K562 (cell line): ENCODE measurements around the gene ANAPC4. TPM values are rescaled to one million over a fixed set of nuclear protein-coding genes. Genes with fewer than 3 reads are reported as not detected.

Experiments used
- ATAC-seq: fragments of 200-7000 bp; cut with Tn5 transposase; 3 replicates; pipeline ENCODE4 v1.9.1; 2020; ENCODE audit warnings: moderate library complexity
- BruUV-seq: library from RNA; stranded (reverse); fragments of 400-500 nt; replicated peaks from 2 replicates; lab custom pipeline; 2021; lab: Mats Ljungman, UMichigan
- CTCF ChIA-PET: fragments of 300-600 bp; formaldehyde crosslinking; extraction: SDS; loops from one replicate; lab custom pipeline; 2021; ENCODE audit warnings: low intra/inter-chr PET ratio; lab: Yijun Ruan, JAX
- POLR2A ChIA-PET: fragments of 300-600, 350-650 bp; sonication (Branson Sonifier 250); formaldehyde crosslinking; extraction: SDS; loops from one replicate; lab custom pipeline; 2021; ENCODE audit warnings: antibody characterized with exemption, inconsistent platforms; lab: Yijun Ruan, JAX
- DNase-seq, 4 experiments: peaks; one replicate each; pipeline versions ENCODE4 v3.0.0 to v3.0.0-alpha.2; 2011 to 2018; ENCODE audit warnings: low spot score in 3 of 4, mixed read lengths in 3 of 4; ENCODE audit errors: extremely low read depth in 1 of 4
- FAIRE-seq: peaks from 2 replicates; lab custom pipeline; 2011; peaks lifted over from hg19 to GRCh38; lab: Jason Lieb, UNC
- H2AFZ ChIP-seq: 2 replicates; pipeline ENCODE4 v1.6.0; 2011; ENCODE audit warnings: low read depth, low read length, control low read depth, inconsistent platforms
- H3K27ac ChIP-seq: fragments of 200-600 bp; 3 replicates; pipeline ENCODE4 v1.8.0; 2011; ENCODE audit warnings: low read depth, mild to moderate bottlenecking, control low read depth, inconsistent platforms, low read length, moderate library complexity, mixed read lengths; ENCODE audit errors: extremely low read depth
- H3K27me3 ChIP-seq, 2 experiments: fragments of 300-600 bp in 1 of 2; 2 replicates in 1 of 2; 3 replicates in 1 of 2; pipeline versions ENCODE4 v1.6.0 to v1.8.0; 2011; ENCODE audit warnings: inconsistent platforms in 2 of 2, low read length in 2 of 2, mild to moderate bottlenecking in 1 of 2, mixed read lengths in 1 of 2, moderate library complexity in 1 of 2; ENCODE audit not compliant: control insufficient read depth in 2 of 2, insufficient read depth in 2 of 2
- H3K36me3 ChIP-seq: fragments of 300-600 bp; 3 replicates; pipeline ENCODE4 v1.8.0; 2011; ENCODE audit warnings: mild to moderate bottlenecking, low read length, inconsistent platforms; ENCODE audit not compliant: control insufficient read depth, insufficient read depth
- H3K4me1 ChIP-seq, 2 experiments: fragments of 200-600 bp in 1 of 2; replicated peaks in 1 of 2; 2 replicates in 1 of 2; 3 replicates in 1 of 2; pipeline versions ENCODE4 v1.5.1 to v1.8.0; 2011; ENCODE audit warnings: inconsistent platforms in 2 of 2, low read length in 2 of 2, mild to moderate bottlenecking in 1 of 2, mixed read lengths in 1 of 2, moderate library complexity in 1 of 2; ENCODE audit not compliant: control insufficient read depth in 2 of 2, insufficient read depth in 2 of 2
- H3K4me2 ChIP-seq: 2 replicates; pipeline ENCODE4 v1.6.1; 2011; ENCODE audit warnings: low read length, control low read depth, inconsistent platforms, mixed read lengths; ENCODE audit not compliant: insufficient read depth
- H3K4me3 ChIP-seq: fragments of 200-600 bp; sonication (generic), shearing (Covaris generic); 2 replicates; pipeline ENCODE4 v1.5.1; 2016; ENCODE audit warnings: control low read depth, inconsistent platforms
- H3K79me2 ChIP-seq: fragments of 200-600 bp; 3 replicates; pipeline ENCODE4 v1.8.0; 2011; ENCODE audit warnings: low read length, inconsistent platforms; ENCODE audit not compliant: control insufficient read depth, insufficient read depth
- H3K9ac ChIP-seq, 2 experiments: 2 replicates each; pipeline versions ENCODE4 v1.6.0 to v1.6.1; 2011; ENCODE audit warnings: low read depth in 2 of 2, low read length in 2 of 2, control low read depth in 1 of 2, inconsistent platforms in 1 of 2, mild to moderate bottlenecking in 1 of 2, mixed read lengths in 1 of 2; ENCODE audit not compliant: insufficient read depth in 1 of 2
- H3K9me1 ChIP-seq: one replicate; pipeline ENCODE4 v1.6.0; 2011; ENCODE audit warnings: inconsistent platforms, mild to moderate bottlenecking, low read length, moderate library complexity; ENCODE audit not compliant: control insufficient read depth, insufficient read depth
- H3K9me3 ChIP-seq: replicated peaks from 2 replicates; pipeline ENCODE4 v1.5.1; 2011; ENCODE audit warnings: low read depth, low read length, inconsistent platforms; ENCODE audit not compliant: control insufficient read depth, insufficient read depth
- H4K20me1 ChIP-seq: replicated peaks from 2 replicates; pipeline ENCODE4 v1.6.1; 2011; ENCODE audit warnings: low read length, inconsistent platforms, mixed read lengths; ENCODE audit not compliant: control insufficient read depth, insufficient read depth
- ARID4B ChIP-seq: sonication (generic); formaldehyde crosslinking; IDR thresholded peaks from 2 replicates; pipeline ENCODE4 v1.8.0; 2022; ENCODE audit warnings: mild to moderate bottlenecking, missing genetic modification reagents
- GTF2F1 ChIP-seq: IDR thresholded peaks from 2 replicates; pipeline ENCODE4 v1.6.1; 2011; ENCODE audit warnings: low read depth, low read length, improper control_type of control experiment
- HNRNPH1 ChIP-seq: fragments of 200-400 bp; formaldehyde crosslinking; optimal IDR thresholded peaks from 2 replicates; pipeline ENCODE3; 2017; ENCODE audit warnings: low read depth, mild to moderate bottlenecking, low read length, moderate library complexity
- KLF16 ChIP-seq: IDR thresholded peaks from 2 replicates; pipeline ENCODE4 v1.6.1; 2016; ENCODE audit warnings: antibody characterized with exemption
- MAFK ChIP-seq: IDR thresholded peaks from 2 replicates; pipeline ENCODE4 v1.6.1; 2011; ENCODE audit warnings: low read length, improper control_type of control experiment
- MYNN ChIP-seq, 2 experiments: sonication (generic); formaldehyde crosslinking in 1 of 2; IDR thresholded peaks; 2 replicates each; pipeline versions ENCODE4 v1.5.0 to v1.6.1; 2016 to 2020; ENCODE audit warnings: antibody characterized with exemption in 1 of 2, missing genetic modification reagents in 1 of 2
- POLR2B ChIP-seq: fragments of 450-650 bp; IDR thresholded peaks from 2 replicates; pipeline ENCODE4 v1.6.1; 2018; ENCODE audit warnings: low read depth; ENCODE audit not compliant: partially characterized antibody
- RBM22 ChIP-seq: fragments of 200-400 bp; formaldehyde crosslinking; IDR thresholded peaks from 2 replicates; pipeline ENCODE4 v1.6.1; 2018; ENCODE audit warnings: low read length, low read depth; ENCODE audit not compliant: poor library complexity, severe bottlenecking
- SMAD2 ChIP-seq: fragments of 150-350 bp; IDR thresholded peaks from 2 replicates; pipeline ENCODE4 v1.6.1; 2014; ENCODE audit warnings: low read depth, mild to moderate bottlenecking, low read length
- SMARCE1 ChIP-seq: fragments of 450-650 bp; IDR thresholded peaks from 2 replicates; pipeline ENCODE4 v1.7.1; 2016; ENCODE audit warnings: mild to moderate bottlenecking
- THRAP3 ChIP-seq: fragments of 450-650 bp; IDR thresholded peaks from 2 replicates; pipeline ENCODE4 v1.6.1; 2016; ENCODE audit warnings: mild to moderate bottlenecking, inconsistent platforms, borderline replicate concordance
- TSC22D4 ChIP-seq: fragments of 450-650 bp; IDR thresholded peaks from 2 replicates; pipeline ENCODE4 v1.6.1; 2016; ENCODE audit warnings: missing genetic modification characterization, missing biosample characterization, control low read depth
- WGBS: fragments of 100-300 bp; shearing (Covaris generic); methylation state at CpG from one replicate; pipeline ENCODE4 v1.1.6; 2016; ENCODE audit warnings: low coverage, mixed read lengths; ENCODE audit not compliant: insufficient coverage; ENCODE audit errors: missing lambda C conversion rate; 5-methylcytosine and 5-hydroxymethylcytosine counted together
- in situ Hi-C: fragments of 300-500 bp; cut with MboI; formaldehyde crosslinking; loops from 4 replicates; pipeline ENCODE4 v1.15.0; 2018; ENCODE audit warnings: inconsistent platforms, mixed read lengths
- intact Hi-C: fragments of 100-400 bp; cut with micrococcal nuclease; formaldehyde crosslinking; loops from 2 replicates; pipeline ENCODE4 v1.14.2; 2022
- polyA plus RNA-seq, 8 experiments: library from polyadenylated mRNA; depleted of rRNA in 4 of 8; stranded (reverse) in 5 of 8; unstranded in 3 of 8; fragments of >200 nt; fragmentation: Nextera tagmentation in 2 of 8; fragmentation: Illumina TruSeq in 1 of 8; extraction: Ambion mirVana in 2 of 8; extraction: Trizol in 1 of 8; gene quantifications; 2 replicates each; pipeline versions ENCODE4 v1.2.1 to v1.2.3, GENCODE V29; 2011 to 2014; ENCODE audit warnings: inconsistent platforms in 1 of 8, missing spikeins in 1 of 8
- total RNA-seq, 7 experiments: library from RNA; depleted of rRNA in 6 of 7; stranded (reverse); fragments of >200 nt in 6 of 7; fragmentation: Illumina TruSeq in 2 of 7; extraction: Trizol in 2 of 7; gene quantifications; 2 replicates each; pipeline versions ENCODE4 v1.2.1 to v1.2.3, GENCODE V29; 2011 to 2021; ENCODE audit warnings: low replicate concordance in 1 of 7

The ANAPC4 gene
- total and polyA plus RNA-seq, 9 of the 15 experiments (the other 6 are each of a cell fraction or from before 2014, with no cell fraction given) = 23.9 to 47.0 (median 31.9) TPM

GRCh38 chr4:25433966-25434827 lies 57.1 kb downstream of the ANAPC4 start:
- in situ Hi-C loops (no loop called here), intact Hi-C loops (no loop called here)
- POLR2A ChIA-PET = interaction anchor here (1.5 to 1.7 kb wide), 2 partner anchors 12 to 20 kb away, joined by 3 to 4 read pairs; no protein-coding TSS in a partner anchor
- ATAC-seq (no peak), FAIRE-seq (no peak), DNase-seq (no peak)
- Histone ChIP-seq H3K27ac (no peak overlapping the region), H3K4me3 (no peak overlapping the region), H3K4me1 (no peaks in the 10 kb centered on the region), H2AFZ (no peak overlapping the region), H3K36me3 (no peaks in the 10 kb centered on the region), H3K79me2 (no peaks in the 10 kb centered on the region), H3K9me3 (no peaks in the 10 kb centered on the region), H3K9me1 (no peaks in the 10 kb centered on the region), H3K9ac (no peak overlapping the region), H4K20me1 (no peaks in the 10 kb centered on the region), H3K27me3 (peaks cover 5 to 24% of the 10 kb centered on the region in 2 experiments; a peak in 3 of 5 replicates), H3K4me2 (no peak overlapping the region)
- WGBS = under 1% methylated on average over 14 of the region's 14 CpGs
- TF ChIP-seq SMAD2 (no peak), TSC22D4 (tag) (no peak), HNRNPH1 (no peak), SMARCE1 (no peak), THRAP3 (no peak), MAFK (no peak), RBM22 (no peak), GTF2F1 (no peak), POLR2B (no peak), ARID4B (CRISPR knock-in tag) (no peak), KLF16 (no peak), MYNN (IDR thresholded peaks at IDR 0.05) (no peak), MYNN (CRISPR knock-in tag; IDR thresholded peaks at IDR 0.05) (no peak)
- no TSS peak for BruUV-seq
- CTCF ChIA-PET = no interaction called here
